C4-2B (cell line): Measurements from ENCODE around the gene ZFP36L1.

Source experiments
- H3K27ac ChIP-seq: fragments of 450-650 bp; 2 replicates; pipeline ENCODE4 v1.5.1; 2017
- CTCF ChIP-seq: fragments of 450-650 bp; conservative IDR thresholded peaks from 2 replicates; pipeline ENCODE4 v1.5.1; 2017; ENCODE audit warnings: mild to moderate bottlenecking
- ZFX ChIP-seq: fragments of 450-650 bp; IDR thresholded peaks from 2 replicates; pipeline ENCODE4 v1.6.1; 2017

The ZFP36L1 gene

GRCh38 chr14:68755016-68755353 lies 37.9 kb downstream of the ZFP36L1 start:
- no peak for TF ChIP-seq ZFX
- TF ChIP-seq CTCF = no peak

DNA sequence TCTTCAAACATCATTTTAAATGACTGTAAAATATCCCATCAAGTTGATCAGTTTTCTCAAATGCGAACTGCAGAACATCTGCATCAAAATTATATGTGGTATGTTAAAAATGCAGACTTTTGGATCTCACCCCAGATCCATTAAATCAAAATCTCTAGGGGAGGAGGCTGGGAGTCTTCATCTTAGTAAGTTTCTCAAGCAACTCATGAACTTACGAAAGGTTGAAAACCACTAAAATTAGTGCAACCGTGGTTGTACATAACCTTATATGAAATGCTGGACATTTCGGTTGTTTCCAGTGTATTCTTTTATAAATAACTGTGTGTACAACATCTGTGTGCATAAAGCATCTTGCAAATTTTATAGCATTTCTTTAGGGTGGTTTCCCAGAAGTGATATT lies 39.2 kb downstream of the ZFP36L1 start:
- no peak overlapping the region for H3K27ac ChIP-seq
- no peak for TF ChIP-seq CTCF
- TF ChIP-seq ZFX = no peak

More at GRCh38 chr14:68755016-68755353, 37.9 kb downstream of the ZFP36L1 start:
- H3K27ac ChIP-seq = no peak overlapping the region

GRCh38 chr14:68752271-68753006 lies 40.4 kb downstream of the ZFP36L1 start:
- no peak overlapping the region for H3K27ac ChIP-seq
- TF ChIP-seq ZFX = no peak
- no peak for TF ChIP-seq CTCF

GRCh38 chr14:68749487-68750475 lies 43.1 kb downstream of the ZFP36L1 start:
- no peak for TF ChIP-seq ZFX
- TF ChIP-seq CTCF = no peak
- H3K27ac ChIP-seq = no peak overlapping the region

DNA sequence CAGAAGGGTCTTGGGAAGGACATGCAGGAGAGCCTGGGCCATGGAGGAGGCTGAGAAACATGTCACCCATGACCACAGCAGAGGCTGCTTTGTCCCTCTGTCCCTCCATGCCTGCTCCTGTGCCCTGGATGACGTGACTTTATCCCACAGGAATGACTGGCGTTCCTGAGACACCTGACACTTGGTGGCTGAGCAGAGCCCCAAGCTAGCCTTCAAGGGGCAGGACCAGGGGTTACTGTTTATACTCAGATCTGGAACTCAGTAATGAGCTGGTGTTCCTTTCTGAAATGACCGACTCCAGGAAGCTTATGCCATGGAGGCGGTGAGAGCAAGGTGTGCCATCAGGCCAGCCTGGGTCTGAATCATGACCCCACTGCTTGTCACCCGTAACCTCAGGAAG lies 44.2 kb downstream of the ZFP36L1 start:
- no peak for TF ChIP-seq ZFX
- no peak for TF ChIP-seq CTCF

GRCh38 chr14:68748260-68748659 lies 44.6 kb downstream of the ZFP36L1 start:
- no peak overlapping the region for H3K27ac ChIP-seq
- TF ChIP-seq ZFX (no peak), CTCF (no peak)

More for the DNA sequence above, 44.2 kb downstream of the ZFP36L1 start:
- H3K27ac ChIP-seq = no peak overlapping the region

DNA sequence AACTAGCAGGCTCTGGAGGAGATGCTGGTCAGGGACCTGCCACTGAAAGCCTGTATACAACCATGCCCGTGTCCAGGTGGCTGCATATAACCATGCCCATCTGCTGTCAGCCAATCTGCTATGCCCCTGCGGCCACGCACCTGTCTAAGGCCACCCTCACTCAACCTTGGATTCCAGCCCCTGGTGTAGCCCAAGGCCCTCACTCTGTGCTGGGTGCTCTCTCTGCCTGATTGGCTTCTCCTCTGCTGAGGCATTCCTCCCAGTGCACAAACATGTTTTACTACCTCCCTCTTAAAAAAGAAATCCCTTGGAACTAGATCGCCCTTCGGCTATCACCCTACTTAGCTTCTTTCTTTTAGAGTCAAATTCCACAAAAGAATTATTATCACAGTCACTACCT lies 45.5 kb downstream of the ZFP36L1 start:
- TF ChIP-seq CTCF (no peak), ZFX (no peak)
- no peak overlapping the region for H3K27ac ChIP-seq
